GM19035 (cell line): ENCODE results near the gene PRKG1.

Source experiments
- ATAC-seq: cut with Tn5 transposase; IDR thresholded peaks from one replicate; pipeline ENCODE4 v1.9.1; 2021; ENCODE audit not compliant: unreplicated experiment

The PRKG1 gene

DNA sequence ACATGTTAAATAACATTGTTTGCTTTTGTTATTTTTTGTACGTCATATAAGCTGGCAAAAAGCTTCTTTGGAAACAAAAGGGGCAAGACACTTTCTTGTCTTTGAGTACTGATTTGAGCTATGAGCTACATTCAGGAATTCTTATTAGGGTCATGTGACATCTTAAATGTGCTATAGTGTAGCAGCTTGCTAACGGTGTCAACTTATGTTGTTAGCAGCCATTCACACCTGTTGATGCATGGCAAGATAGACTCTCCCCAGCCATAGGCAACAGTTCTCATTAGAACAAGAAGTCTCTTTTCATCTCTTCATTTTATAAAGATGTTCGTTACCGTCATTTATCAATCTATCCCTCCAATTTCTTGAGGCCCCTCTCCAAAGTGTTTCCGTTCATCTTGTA is 411.4 kb downstream of the PRKG1 start:
- ATAC-seq = no peak

- ATAC-seq = no peak
Measured at GRCh38 chr10:51487576-51487975, 413.3 kb downstream of the PRKG1 start.

DNA sequence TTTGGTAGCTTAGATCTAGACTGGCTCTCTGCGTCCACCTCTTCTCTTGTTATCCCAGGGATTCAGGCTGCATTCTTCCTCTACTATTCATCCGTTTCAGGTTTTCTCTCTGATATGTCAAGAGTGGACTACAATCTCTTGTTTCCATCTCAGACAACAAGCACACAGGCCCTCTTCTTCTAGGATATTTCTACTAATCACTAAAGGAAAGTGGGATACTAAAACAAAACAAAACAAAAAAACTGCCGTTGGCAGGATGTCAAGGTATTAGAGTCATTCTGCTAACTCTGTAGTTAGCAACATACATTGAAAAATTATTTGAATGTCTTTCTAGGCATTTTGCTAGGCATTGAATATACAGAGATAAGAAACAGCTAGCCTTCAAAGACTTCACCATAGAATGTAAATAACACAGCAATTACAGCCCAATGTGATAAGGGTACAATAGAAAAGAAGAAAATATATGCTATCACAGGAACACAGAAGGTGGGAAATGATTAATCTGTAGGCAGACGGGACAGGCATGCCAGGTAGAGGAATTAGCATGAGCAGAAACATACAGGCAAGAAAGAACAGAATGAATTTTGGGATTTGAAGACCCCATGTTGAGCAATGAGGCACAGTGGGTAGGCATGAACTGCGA is 414.6 kb downstream of the PRKG1 start:
- no peak for ATAC-seq

GRCh38 chr10:51498424-51498823 is 424.1 kb downstream of the PRKG1 start:
- no peak for ATAC-seq

DNA sequence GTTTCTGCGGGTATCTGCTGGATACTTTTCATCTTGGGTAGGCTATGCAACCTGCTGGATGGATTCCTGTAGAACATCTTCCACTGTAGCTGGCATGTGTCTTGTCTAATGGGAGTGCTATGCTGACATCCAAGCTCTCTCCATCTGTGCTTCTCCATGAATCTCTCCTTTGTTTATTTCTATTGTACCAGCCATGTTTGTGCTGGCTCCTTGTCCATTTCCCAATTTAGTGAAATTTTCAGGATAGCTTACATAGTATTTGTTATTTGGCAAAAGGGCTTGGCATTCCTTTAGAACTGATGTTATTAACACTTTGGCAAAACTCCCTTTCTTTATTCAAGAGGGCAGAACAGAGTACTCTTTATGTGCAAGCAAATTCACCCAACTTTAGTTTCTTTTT is 427.1 kb downstream of the PRKG1 start:
- no peak for ATAC-seq

- no peak for ATAC-seq
Measured at GRCh38 chr10:51502124-51502523, 427.8 kb downstream of the PRKG1 start.

DNA sequence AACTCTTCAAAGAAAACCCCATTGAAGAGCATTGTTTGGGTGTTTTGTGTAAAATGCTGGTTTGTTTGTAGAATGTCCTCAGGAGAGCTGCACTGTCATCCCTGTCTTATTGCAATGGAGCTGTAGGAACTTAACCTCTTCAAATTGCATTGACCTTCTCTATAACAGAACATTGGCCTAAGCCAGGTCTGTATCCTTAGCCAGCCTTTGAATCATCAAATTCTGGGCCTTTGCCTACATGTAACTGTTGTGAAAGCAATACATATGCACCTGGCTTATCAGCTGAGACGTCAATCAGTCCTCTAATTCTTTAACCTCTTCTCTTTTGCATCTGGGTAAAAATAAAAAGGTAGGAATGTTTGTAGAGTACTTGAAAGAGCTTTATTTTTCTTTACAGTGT is 429.1 kb downstream of the PRKG1 start:
- ATAC-seq = no peak

- ATAC-seq = no peak
Measured at GRCh38 chr10:51507476-51507875, 433.2 kb downstream of the PRKG1 start.

DNA sequence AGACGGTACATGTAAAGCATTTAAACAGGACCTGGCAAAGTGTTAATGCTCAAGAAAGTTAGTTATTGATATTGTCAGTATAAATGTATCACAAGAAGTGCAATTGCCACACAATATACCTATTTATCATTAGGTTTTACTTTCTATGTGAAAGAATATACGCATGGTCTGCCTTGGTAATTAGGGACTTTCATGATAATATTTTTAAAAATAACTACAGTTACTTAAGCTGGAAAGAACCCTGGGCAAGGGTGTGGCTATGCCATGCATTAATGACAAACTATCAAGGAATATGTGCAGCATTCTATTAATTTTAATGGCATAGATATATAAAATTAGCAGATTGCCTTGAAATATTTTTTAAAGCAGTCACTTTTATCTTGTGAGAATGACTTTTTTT is 433.9 kb downstream of the PRKG1 start:
- ATAC-seq = no peak

DNA sequence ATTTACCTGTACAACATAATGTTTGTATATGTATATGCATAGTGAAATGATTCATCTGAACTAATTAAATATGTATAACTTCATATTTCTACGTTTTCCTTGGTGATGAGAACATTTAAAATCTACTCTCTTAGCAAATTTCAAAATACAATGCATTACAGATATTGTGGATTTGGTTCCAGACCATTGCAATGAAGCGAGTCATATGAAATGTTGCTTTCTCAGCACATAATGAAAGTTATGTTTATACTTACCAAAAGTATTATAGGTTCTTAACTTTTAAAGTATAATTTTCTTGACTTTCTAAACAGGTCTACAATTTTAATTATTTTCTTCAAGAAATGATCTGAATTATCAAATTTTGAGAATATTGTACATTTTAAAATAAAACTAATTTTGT is 435.9 kb downstream of the PRKG1 start:
- ATAC-seq = no peak

- no peak for ATAC-seq
Measured at GRCh38 chr10:51521605-51522004, 447.3 kb downstream of the PRKG1 start.

DNA sequence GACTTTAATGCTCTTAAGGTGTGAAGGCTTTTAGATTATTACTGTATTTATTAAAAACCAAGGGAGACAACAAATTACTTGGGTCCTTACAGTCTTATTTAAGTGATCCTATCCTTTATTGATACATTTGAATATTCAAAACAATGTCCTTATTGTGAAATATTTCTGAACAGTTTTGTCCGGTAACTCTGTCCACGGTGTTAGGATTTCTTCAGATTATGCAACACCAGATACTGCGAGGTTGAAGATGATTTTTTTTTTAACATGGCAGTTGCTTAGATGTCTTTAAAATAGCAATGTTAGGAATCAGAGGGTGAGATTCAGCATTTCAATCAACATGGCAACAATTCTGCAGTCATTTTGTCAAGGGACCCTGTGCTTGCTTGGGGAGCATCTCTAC is 448.6 kb downstream of the PRKG1 start:
- ATAC-seq = no peak

GRCh38 chr10:51523440-51523839 is 449.2 kb downstream of the PRKG1 start:
- ATAC-seq = no peak

- ATAC-seq = no peak
Measured at GRCh38 chr10:51524041-51524440, 449.8 kb downstream of the PRKG1 start.

DNA sequence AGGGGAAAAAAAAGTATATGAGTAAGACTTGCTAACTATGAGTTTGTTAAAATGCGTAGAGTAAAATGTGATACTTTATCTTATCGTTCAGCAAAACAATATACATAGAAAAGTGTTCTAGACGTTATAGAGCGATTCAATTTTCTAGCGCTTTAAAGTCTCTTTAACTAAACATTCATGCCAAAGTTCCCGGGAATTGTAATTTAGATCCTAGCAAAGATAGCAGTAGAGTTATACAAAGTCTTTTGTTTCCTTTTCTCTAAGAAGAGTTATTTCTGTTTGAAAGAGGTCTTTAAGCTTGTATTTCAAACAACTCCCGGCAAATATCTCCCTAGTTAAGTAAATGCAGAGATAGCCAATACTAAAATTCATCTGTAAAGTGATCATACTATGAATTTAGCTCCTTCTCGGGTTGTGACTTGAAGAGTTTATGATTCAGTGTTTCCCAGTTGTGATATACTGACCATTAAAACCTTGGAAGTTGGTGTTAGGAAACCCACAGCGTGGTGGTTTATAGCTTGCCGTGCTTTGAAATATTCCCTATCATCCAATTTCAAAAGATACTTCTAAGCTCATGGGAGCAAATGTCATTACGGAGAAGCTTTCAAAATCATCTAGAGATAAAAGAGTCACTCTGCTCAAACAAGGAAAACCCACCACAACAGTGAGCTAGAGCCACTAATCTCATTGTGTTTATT is 453.4 kb downstream of the PRKG1 start:
- ATAC-seq = no peak

GRCh38 chr10:51528527-51528926 is 454.2 kb downstream of the PRKG1 start:
- ATAC-seq = no peak

DNA sequence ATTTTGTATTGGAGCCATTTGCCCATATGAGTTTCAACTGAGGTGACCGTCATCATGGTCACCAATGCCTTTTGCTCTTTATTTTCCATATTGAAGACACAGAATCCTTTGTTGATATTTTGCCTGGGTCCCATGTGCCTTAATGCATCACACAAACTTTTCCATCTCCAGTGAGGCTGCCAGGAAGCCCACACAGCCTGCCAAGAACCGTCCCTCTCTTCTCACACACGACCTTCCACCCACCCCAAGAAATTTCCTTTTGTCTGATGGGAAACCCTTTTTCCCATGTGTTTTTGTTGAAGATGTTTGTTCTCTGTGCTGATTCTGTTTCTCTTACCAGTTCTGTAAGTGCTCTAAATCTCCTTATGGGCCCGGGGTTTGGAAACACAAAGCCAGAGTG is 456.3 kb downstream of the PRKG1 start:
- ATAC-seq = no peak

- no peak for ATAC-seq
Measured at GRCh38 chr10:51532044-51532443, 457.8 kb downstream of the PRKG1 start.

GRCh38 chr10:51542853-51543252 is 468.6 kb downstream of the PRKG1 start:
- no peak for ATAC-seq

DNA sequence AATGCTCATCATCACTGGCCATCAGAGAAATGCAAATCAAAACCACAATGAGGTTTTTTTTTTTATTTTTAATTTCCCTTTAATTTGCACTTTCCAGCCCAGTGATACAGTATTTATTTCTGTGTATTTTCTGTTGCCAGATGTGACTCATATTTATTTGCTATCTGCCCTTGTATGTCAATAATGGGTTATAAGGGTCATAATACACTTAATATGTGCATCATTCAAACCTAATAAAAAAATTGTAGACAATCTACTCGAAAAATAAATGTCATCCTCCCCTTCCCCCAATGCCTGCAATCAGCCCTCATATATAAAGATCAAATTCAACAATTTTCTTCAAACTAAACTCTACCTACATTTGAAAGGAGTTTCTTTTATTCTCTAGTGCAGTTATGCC is 470.6 kb downstream of the PRKG1 start:
- no peak for ATAC-seq

DNA sequence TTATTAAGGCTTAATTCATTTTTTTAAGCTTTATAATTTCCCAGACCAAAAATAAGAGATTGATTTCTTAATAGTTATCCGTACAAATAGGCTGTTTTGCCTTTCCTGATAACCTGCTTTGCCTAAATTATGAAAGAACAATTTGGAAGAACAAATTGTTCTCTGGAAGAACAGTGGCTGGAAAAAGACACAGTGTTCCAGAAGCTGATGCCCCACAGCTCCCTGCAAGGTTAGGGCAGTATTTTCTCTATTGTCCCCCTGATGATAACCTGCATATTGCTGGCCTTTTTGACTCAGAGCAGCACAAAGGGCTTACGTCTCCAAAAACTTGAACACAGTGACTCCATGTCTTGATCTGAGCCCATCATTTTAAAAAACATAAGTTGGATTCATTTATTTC is 473.7 kb downstream of the PRKG1 start:
- no peak for ATAC-seq

DNA sequence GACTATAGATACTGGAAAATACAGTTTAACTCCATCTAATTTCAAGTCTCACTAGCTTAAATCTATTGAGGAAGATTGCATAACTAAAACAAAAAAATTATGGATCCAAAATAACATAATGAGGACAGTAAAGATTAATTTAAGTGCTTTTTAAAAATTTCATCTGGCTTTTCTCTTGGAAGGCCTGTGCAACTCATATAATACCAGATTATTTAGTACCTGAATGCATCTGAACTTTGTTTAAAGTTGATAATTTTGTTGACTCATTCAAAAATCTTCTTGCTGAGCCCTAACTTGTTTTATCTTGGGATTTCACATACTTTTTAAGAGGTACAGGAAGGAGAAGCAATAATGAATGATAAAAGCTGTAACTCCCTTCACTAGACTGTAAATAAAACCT is 478.6 kb downstream of the PRKG1 start:
- ATAC-seq = no peak

GRCh38 chr10:51564896-51565510 is 490.7 kb downstream of the PRKG1 start:
- ATAC-seq = no peak
